Ramos (cell line): ENCODE results near the gene NCL.

ENCODE experiments used
- in situ Hi-C: fragments of 300-500 bp; cut with MboI; formaldehyde crosslinking; loops from one replicate; pipeline ENCODE4 v1.14.3; 2022; ENCODE audit warnings: low sequenced_read_pairs; ENCODE audit not compliant: unreplicated experiment

The NCL gene

GRCh38 chr2:231463698-231464575 is at the start of gene NCL:
Gene NCL (minus strand): TSS chr2:231464484. CDS start chr2:231464353, 131 bp downstream.
- in situ Hi-C loops = no loop called here

- in situ Hi-C loops = no loop called here
Measured at GRCh38 chr2:231513746-231514224, 49.5 kb upstream of the NCL start.

- in situ Hi-C loops = no loop called here
Measured at GRCh38 chr2:231512222-231512621, 47.9 kb upstream of the NCL start.

GRCh38 chr2:231503766-231504165 is 39.5 kb upstream of the NCL start:
- in situ Hi-C loops = no loop called here

- in situ Hi-C loops = no loop called here
Measured at GRCh38 chr2:231502596-231502995, 38.3 kb upstream of the NCL start.

GRCh38 chr2:231497651-231498050 is 33.4 kb upstream of the NCL start:
- in situ Hi-C loops = no loop called here

- in situ Hi-C loops = no loop called here
Measured at GRCh38 chr2:231494669-231495068, 30.4 kb upstream of the NCL start.

- in situ Hi-C loops = no loop called here
Measured at GRCh38 chr2:231490801-231491200, 26.5 kb upstream of the NCL start.

- in situ Hi-C loops = no loop called here
Measured at GRCh38 chr2:231489990-231490389, 25.7 kb upstream of the NCL start.

GRCh38 chr2:231488331-231488730 is 24.0 kb upstream of the NCL start:
- in situ Hi-C loops = no loop called here

- in situ Hi-C loops = no loop called here
Measured at GRCh38 chr2:231486851-231487596, 22.7 kb upstream of the NCL start.

GRCh38 chr2:231483398-231484329 is 19.4 kb upstream of the NCL start:
- in situ Hi-C loops = no loop called here

- in situ Hi-C loops = no loop called here
Measured at GRCh38 chr2:231482806-231483391, 18.6 kb upstream of the NCL start.

GRCh38 chr2:231480781-231481180 is 16.5 kb upstream of the NCL start:
- in situ Hi-C loops = no loop called here

- in situ Hi-C loops = no loop called here
Measured at GRCh38 chr2:231479455-231479854, 15.2 kb upstream of the NCL start.

GRCh38 chr2:231476920-231477319 is 12.6 kb upstream of the NCL start:
- in situ Hi-C loops = no loop called here

- in situ Hi-C loops = no loop called here
Measured at GRCh38 chr2:231475965-231476364, 11.7 kb upstream of the NCL start.

GRCh38 chr2:231472816-231473215 is 8.5 kb upstream of the NCL start:
- in situ Hi-C loops = no loop called here

GRCh38 chr2:231470246-231470900 is 6.1 kb upstream of the NCL start:
- in situ Hi-C loops = no loop called here
